Kidney glomerular epithelial cell (primary cell): ENCODE results near the gene GFOD1.
A peak's percentile ranks its signal among the peaks of the same experiment; 100 is the strongest.
"Not testable (repeated sequence)": the region's sequence is repeated elsewhere in the genome, so short reads cannot be mapped to it uniquely, and the experiment has no call there.

Source experiments
- DNase-seq: peaks from one replicate; lab custom pipeline; 2025; lab: John Stamatoyannopoulos, UW

The GFOD1 gene

GRCh38 chr6:13463941-13464340 lies 23.5 kb downstream of the GFOD1 start:
- no peak for DNase-seq

- DNase-seq: no peak
These were observed 24.1 kb downstream of the GFOD1 start for GRCh38 chr6:13463328-13463717.

GRCh38 chr6:13462458-13463327 lies 24.7 kb downstream of the GFOD1 start:
- DNase-seq: no peak

DNA sequence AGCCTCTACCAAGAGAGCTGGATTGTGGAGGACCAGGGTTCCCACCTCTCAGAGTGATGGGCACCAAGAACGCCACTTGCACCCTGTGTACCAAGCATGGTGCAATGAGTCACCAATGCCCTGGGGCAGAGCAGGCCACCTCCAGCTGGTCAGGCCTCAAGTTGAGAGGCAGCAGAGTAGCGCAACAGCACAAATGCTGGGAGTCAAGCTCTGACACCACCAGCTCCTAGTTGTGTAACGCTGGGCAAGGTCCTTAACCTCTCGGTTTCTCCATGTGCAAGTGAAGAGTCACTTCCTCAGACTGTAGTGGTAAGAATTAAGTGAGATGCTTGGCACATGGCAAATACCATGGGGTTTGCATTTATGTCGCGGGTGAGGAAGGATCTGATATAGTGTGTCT lies 25.6 kb downstream of the GFOD1 start:
- no peak for DNase-seq

- no peak for DNase-seq
These were observed 26.1 kb downstream of the GFOD1 start for GRCh38 chr6:13461307-13461706.

- not testable (repeated sequence) for DNase-seq
These were observed 27.1 kb downstream of the GFOD1 start for GRCh38 chr6:13460289-13460688.

DNA sequence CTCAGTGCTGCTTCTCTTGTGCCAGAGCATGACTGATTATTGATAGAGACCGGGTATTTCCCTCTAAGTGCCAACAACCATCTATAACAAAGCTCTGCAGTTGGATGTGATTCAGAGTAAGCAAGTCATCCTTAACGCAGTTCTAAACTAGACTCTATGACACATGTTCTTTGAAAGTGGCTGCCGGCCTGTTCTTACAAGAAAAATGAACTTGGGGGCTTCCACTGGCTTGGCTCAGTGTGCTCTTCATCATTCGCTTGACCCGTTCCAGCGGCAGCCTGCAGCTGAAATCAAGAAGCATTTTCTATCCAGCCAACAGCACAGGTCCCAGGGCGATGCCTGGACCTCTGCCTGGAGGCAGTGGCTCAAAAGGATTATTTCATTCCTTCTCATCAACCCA lies 29.8 kb downstream of the GFOD1 start:
- DNase-seq: no peak

GRCh38 chr6:13455552-13455966 lies 31.8 kb downstream of the GFOD1 start:
- no peak for DNase-seq

DNA sequence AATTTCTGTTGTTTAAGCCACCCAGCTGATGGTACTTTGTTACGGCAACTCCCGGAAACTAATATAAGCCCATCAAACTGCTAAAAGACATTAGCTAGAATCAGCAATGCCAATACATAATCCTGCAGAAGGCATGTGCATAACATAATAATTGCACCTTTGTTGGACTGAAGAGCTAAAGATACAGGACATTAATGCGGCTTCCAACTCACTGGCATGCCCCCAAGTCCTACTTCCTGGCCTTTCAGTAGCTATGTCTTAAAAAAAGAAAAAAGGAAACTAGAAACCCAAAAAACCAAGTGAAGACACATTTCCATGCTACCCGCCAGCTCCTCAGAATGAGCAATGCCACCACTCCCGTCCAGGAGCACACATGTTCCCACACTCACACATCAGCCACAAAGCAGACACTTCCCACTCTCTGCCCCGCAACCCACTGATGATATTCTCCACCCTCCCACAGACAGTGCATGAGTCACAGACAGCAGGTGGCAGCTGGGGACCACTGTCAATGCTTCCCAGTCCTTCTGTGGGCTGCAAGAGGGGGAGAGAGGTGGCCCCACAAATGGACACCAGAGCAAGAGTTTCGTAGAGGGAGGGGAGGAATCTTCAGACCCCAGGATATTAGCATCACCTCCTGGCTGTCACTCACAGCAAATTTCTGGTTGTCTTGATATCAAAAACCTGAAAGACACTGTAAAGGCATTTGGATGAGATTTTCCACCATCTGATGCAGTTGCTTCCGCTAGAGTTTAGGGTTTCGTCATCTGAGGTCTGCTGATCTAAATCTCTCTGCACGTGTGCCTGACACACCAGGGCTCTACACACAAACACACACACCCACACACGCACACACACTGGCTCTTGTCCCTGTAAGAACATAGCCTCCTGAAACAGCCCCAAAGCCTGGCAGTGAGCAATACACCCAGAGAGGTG lies 32.8 kb downstream of the GFOD1 start:
- DNase-seq: no peak

DNA sequence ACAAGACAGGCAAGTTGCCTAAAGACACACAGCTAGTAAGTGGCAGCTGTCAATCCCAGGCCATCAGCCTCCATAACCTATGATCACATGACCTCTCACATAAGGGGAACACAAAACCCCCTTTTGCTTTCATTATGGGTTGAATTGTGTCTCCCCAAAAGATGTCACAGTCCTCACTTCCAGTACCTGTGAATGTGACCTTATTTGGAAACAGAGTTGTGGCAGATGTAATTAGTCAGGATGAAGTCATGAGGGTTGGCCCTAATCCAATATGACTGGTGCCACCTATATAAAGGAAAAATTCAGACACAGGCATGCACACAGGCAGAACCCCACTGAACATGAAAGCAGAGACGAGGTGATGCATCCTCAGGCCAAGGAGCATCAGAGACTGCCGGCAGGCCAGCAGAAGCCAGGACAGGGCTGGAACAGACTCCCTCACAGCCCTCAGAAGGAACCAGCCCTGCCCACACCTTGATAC lies 33.6 kb downstream of the GFOD1 start:
- peak; percentile 72 for DNase-seq

- DNase-seq: no peak
These were observed 34.2 kb downstream of the GFOD1 start for GRCh38 chr6:13453153-13453552.

- no peak for DNase-seq
These were observed 34.9 kb downstream of the GFOD1 start for GRCh38 chr6:13452346-13453117.

DNA sequence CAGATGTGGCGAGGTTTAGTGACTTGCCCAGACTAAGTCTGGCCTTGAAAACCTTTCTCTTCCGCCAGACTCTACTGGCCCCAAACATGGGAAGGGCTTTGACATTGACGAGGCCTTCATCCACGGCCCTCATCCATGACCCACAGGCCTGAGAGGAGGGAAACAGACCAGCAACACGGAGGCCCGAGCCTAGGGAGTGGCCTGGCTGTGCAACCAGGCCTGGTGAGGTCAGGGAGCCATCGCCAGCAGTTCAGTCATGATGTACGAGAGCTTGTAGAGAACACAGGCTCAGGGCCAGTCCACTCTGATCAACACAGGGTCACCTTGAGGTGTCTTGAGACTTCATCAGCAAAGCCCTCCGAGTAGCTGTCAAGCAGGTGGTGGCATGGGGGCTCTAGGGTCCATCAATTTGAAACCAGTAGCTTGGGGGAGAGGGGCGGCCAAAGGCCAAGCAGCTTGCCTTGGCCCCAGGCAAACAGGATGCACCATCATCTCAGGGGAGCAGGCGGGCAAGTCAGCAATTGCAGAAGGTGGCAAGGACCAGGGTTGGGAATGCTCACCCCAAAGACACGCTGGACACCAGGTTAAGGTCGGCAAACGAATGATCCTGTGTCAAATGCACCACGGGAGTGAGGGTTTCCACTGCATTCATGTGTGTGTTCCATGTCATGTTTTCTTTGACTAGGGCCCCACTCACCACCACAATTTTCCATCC lies 36.1 kb downstream of the GFOD1 start:
- no peak for DNase-seq

- no peak for DNase-seq
These were observed 36.8 kb downstream of the GFOD1 start for GRCh38 chr6:13450628-13451027.

GRCh38 chr6:13447949-13448724 lies 39.3 kb downstream of the GFOD1 start:
- DNase-seq: no peak

DNA sequence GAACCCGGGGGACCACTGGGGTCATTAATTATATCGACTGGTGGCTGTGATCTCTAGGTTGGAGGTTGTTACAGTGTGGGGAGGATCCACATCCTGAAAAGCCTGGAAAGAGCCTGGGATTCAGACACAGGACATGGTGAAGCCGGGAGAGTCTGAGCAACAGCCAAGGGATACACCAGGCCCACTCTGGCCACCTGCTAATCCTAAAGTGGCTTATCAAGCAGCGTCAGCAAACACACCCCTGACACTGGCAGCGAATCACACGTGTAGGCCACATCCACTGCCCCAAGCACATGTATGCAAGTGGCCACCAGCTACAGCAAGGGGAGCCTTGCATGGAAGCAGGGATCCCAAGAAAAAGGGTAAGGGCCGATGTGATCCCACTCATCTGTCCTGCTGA lies 41.0 kb downstream of the GFOD1 start:
- DNase-seq: no peak

GRCh38 chr6:13445744-13446115 lies 41.7 kb downstream of the GFOD1 start:
- no peak for DNase-seq

GRCh38 chr6:13445005-13445743 lies 42.2 kb downstream of the GFOD1 start:
- peak; percentile 22 for DNase-seq

DNA sequence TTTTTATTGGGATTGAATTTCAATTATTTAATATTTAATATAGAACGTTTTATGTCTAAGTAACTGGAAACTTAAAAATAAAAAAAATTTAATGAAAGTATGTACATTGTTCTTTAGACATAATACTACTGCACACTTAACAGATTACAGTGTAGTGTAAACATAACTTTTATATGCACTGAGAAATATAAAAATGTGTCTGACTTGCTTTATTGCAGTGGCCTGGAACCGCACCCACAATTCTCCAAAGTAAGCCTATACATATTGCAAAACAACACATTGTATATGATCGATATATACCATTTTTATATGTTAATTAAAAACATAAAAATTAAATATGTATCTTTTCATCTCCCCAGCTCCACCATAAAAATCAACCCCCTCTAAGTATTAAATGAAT lies 42.8 kb downstream of the GFOD1 start:
- no peak for DNase-seq

DNA sequence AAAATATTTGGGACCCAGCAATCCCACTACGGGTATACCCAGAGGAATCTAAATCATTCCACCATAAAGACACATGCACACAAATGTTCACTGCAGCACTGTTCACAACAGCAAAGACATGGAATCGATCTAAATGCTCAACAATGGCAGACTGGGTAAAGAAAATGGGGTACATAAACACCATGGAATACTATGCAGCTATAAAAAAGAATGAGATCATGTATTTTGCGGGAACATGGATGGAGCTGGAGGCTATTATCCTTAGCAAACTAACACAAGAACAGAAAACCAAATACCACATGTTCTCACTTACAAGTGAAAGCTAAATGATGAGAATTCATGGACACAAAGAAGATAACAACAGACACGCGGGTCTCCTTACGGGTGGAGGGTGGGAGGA lies 43.4 kb downstream of the GFOD1 start:
- DNase-seq: not testable (repeated sequence)
